PC-9 (cell line): ENCODE data around the gene CDH12. TPM values are rescaled to one million over a fixed set of nuclear protein-coding genes. Genes with fewer than 3 reads are reported as not detected.
"Not testable (repeated sequence)": the region's sequence is repeated elsewhere in the genome, so short reads cannot be mapped to it uniquely, and the experiment has no call there.

ENCODE experiments used
- BruUV-seq: library from RNA; stranded (reverse); fragments of 400-500 nt; replicated peaks from 2 replicates; lab custom pipeline; 2021; lab: Mats Ljungman, UMichigan
- CTCF ChIA-PET: fragments of 300-600 bp; sonication (Branson Sonifier 250); formaldehyde crosslinking; loops from one replicate; lab custom pipeline; 2022; ENCODE audit warnings: antibody characterized with exemption; lab: Charles Lee
- POLR2A ChIA-PET: fragments of 300-600 bp; sonication (Branson Sonifier 250); formaldehyde crosslinking; loops from one replicate; lab custom pipeline; 2022; ENCODE audit warnings: antibody characterized with exemption; ENCODE audit not compliant: unreplicated experiment; lab: Charles Lee
- DNase-seq, 2 experiments: peaks; one replicate each; pipeline versions ENCODE4 v3.0.0 to v3.0.0-alpha.2; 2015 to 2022; ENCODE audit warnings: mixed read lengths in 1 of 2
- H2AFZ ChIP-seq: fragments of 200-600 bp; sonication (generic); 2 replicates; pipeline ENCODE4 v1.8.1; 2017; ENCODE audit warnings: antibody characterized with exemption
- H3F3A ChIP-seq: fragments of 200-600 bp; sonication (generic); 2 replicates; pipeline ENCODE4 v1.8.1; 2017; ENCODE audit warnings: antibody characterized with exemption, mild to moderate bottlenecking, low read depth; ENCODE audit not compliant: insufficient read depth
- H3K27ac ChIP-seq: fragments of 200-600 bp; sonication (generic); 2 replicates; pipeline ENCODE4 v1.6.1; 2016; ENCODE audit warnings: mixed run types
- H3K27me3 ChIP-seq: fragments of 200-600 bp; sonication (generic); 2 replicates; pipeline ENCODE4 v1.6.1; 2016; ENCODE audit warnings: low read depth, mixed run types; ENCODE audit not compliant: insufficient read depth
- H3K36me3 ChIP-seq: fragments of 200-600 bp; sonication (generic); 2 replicates; pipeline ENCODE4 v1.6.1; 2016; ENCODE audit warnings: low read depth, mixed run types
- H3K4me1 ChIP-seq: fragments of 200-600 bp; sonication (generic); replicated peaks from 2 replicates; pipeline ENCODE4 v1.6.1; 2016; ENCODE audit warnings: mixed run types; ENCODE audit not compliant: insufficient read depth
- H3K4me2 ChIP-seq: fragments of 200-600 bp; sonication (generic); 2 replicates; pipeline ENCODE4 v1.6.1; 2017; ENCODE audit warnings: mixed run types
- H3K4me3 ChIP-seq: fragments of 200-600 bp; sonication (generic); 2 replicates; pipeline ENCODE4 v1.6.1; 2016; ENCODE audit warnings: mixed run types
- H3K79me2 ChIP-seq: fragments of 200-600 bp; sonication (generic); 2 replicates; pipeline ENCODE4 v1.6.1; 2017; ENCODE audit warnings: low read depth, mixed run types
- H3K9me2 ChIP-seq: fragments of 200-600 bp; sonication (generic); 2 replicates; pipeline ENCODE4 v1.8.1; 2017; ENCODE audit warnings: mild to moderate bottlenecking; ENCODE audit not compliant: insufficient read depth
- H3K9me3 ChIP-seq: fragments of 200-600 bp; sonication (generic); 2 replicates; pipeline ENCODE4 v1.8.1; 2016; ENCODE audit warnings: low read depth; ENCODE audit not compliant: insufficient read depth
- H4K20me1 ChIP-seq: fragments of 200-600 bp; sonication (generic); 2 replicates; pipeline ENCODE4 v1.8.1; 2017; ENCODE audit not compliant: insufficient read depth
- CTCF ChIP-seq: fragments of 200-600 bp; sonication (generic); conservative IDR thresholded peaks from 2 replicates; pipeline ENCODE4 v1.6.1; 2017; ENCODE audit warnings: mixed run types, antibody characterized with exemption, mild to moderate bottlenecking, moderate library complexity
- EZH2 ChIP-seq: fragments of 200-600 bp; sonication (generic); IDR thresholded peaks from 2 replicates; pipeline ENCODE4 v1.8.0; 2017; ENCODE audit warnings: antibody characterized with exemption, low read depth
- intact Hi-C: fragments of 100-400 bp; cut with micrococcal nuclease; formaldehyde crosslinking; loops from one replicate; pipeline ENCODE4 v1.10.0; 2022; ENCODE audit not compliant: unreplicated experiment
- total RNA-seq: library from RNA; stranded (reverse); gene quantifications from 2 replicates; pipeline ENCODE4 v1.2.3, GENCODE V29; 2021

Gene CDH12
- total RNA-seq, 1 experiment from 2014 or later: not detected

- ChIA-PET POLR2A (no interaction called here), CTCF (no interaction called here)
- no peaks in the 10 kb centered on the region for H3F3A ChIP-seq
- no peaks in the 10 kb centered on the region for H3K9me3 ChIP-seq
- no peak overlapping the region for H3K27ac ChIP-seq
- no peak overlapping the region for H3K4me3 ChIP-seq
- H3K4me2 ChIP-seq: no peak overlapping the region
- no peaks in the 10 kb centered on the region for H3K27me3 ChIP-seq
- H3K4me1 ChIP-seq: no peaks in the 10 kb centered on the region
- BruUV-seq: no TSS peak
- H3K79me2 ChIP-seq: no peaks in the 10 kb centered on the region
- no peaks in the 10 kb centered on the region for H3K36me3 ChIP-seq
- no peak overlapping the region for H2AFZ ChIP-seq
- no peaks in the 10 kb centered on the region for H3K9me2 ChIP-seq
- intact Hi-C loops: no loop called here
- DNase-seq: no peak
- TF ChIP-seq CTCF (no peak), EZH2 (no peak)
- H4K20me1 ChIP-seq: no peaks in the 10 kb centered on the region
These were observed 34.4 kb upstream of the CDH12 start for GRCh38 chr5:22887566-22887965.

GRCh38 chr5:22858911-22859310 lies 5.8 kb upstream of the CDH12 start:
- H3K4me2 ChIP-seq: not testable (repeated sequence)

GRCh38 chr5:22855824-22856223 lies 2.7 kb upstream of the CDH12 start:
- intact Hi-C loops: no loop called here

More at GRCh38 chr5:22858911-22859310, 5.8 kb upstream of the CDH12 start:
- BruUV-seq, H3K4me1 ChIP-seq, POLR2A ChIA-PET, CTCF ChIA-PET, DNase-seq, H3K79me2 ChIP-seq, H3K4me3 ChIP-seq, H3F3A ChIP-seq, intact Hi-C loops, H3K36me3 ChIP-seq, H3K9me2 ChIP-seq, H4K20me1 ChIP-seq, H3K9me3 ChIP-seq, H3K27ac ChIP-seq, H2AFZ ChIP-seq, H3K27me3 ChIP-seq: not testable (repeated sequence)

More at GRCh38 chr5:22855824-22856223, 2.7 kb upstream of the CDH12 start:
- no TSS peak for BruUV-seq
- Histone ChIP-seq H3F3A (no peaks in the 10 kb centered on the region), H3K9me2 (no peaks in the 10 kb centered on the region), H4K20me1 (no peaks in the 10 kb centered on the region), H3K4me1 (no peaks in the 10 kb centered on the region), H3K4me2 (no peak overlapping the region), H2AFZ (no peak overlapping the region), H3K27me3 (no peaks in the 10 kb centered on the region; the same call in 1 of the 2 replicates), H3K79me2 (no peaks in the 10 kb centered on the region), H3K36me3 (no peaks in the 10 kb centered on the region), H3K9me3 (no peaks in the 10 kb centered on the region), H3K27ac (no peak overlapping the region), H3K4me3 (no peak overlapping the region)
- ChIA-PET CTCF (no interaction called here), POLR2A (no interaction called here)
- TF ChIP-seq CTCF (no peak), EZH2 (no peak)
- no peak for DNase-seq
